ENCODE data around the gene CLCN3. TPM values are rescaled to one million over a fixed set of nuclear protein-coding genes. Genes with fewer than 3 reads are reported as not detected.

CLCN3 gene
- total RNA-seq, 1 experiment from 2014 or later: 29.1 TPM

GRCh38 chr4:169761846-169762245 is 141.5 kb downstream of the CLCN3 start:
- DNase-seq (ENCODE audit: low spot score) (no peak), ATAC-seq (no peak)
- H3K36me3 Mint-ChIP-seq: no peaks in the 10 kb centered on the region
- ChIA-PET POLR2A (no interaction called here), CTCF (interaction anchor here (1.3 kb wide), 1 partner anchor 13 kb away, joined by 8 read pairs; no protein-coding TSS in a partner anchor)
- H3K27ac Mint-ChIP-seq: no peak overlapping the region
- H3K9me3 Mint-ChIP-seq: no peaks in the 10 kb centered on the region
- H3K27me3 Mint-ChIP-seq (ENCODE audit: low read depth): peaks cover 11% of the 10 kb centered on the region; the same call in 1 of the 2 replicates
- H3K4me3 Mint-ChIP-seq: no peak overlapping the region
- peaks cover 13% of the 10 kb centered on the region for H3K4me1 Mint-ChIP-seq
- no peak for TF ChIP-seq SMAD3 (CRISPR knock-in tag; IDR thresholded peaks at IDR 0.05; ENCODE audit: borderline replicate concordance)
- no peak for TF ChIP-seq ATF6 (CRISPR knock-in tag; IDR thresholded peaks at IDR 0.05)
- no peak for TF ChIP-seq MAX (CRISPR knock-in tag; IDR thresholded peaks at IDR 0.05)
- no peak for TF ChIP-seq ZNF512 (CRISPR knock-in tag; IDR thresholded peaks at IDR 0.05; ENCODE audit: borderline replicate concordance)
- TF ChIP-seq ATF1 (CRISPR knock-in tag; IDR thresholded peaks at IDR 0.05): no peak
- TF ChIP-seq TEAD4 (CRISPR knock-in tag; IDR thresholded peaks at IDR 0.05): no peak
- no peak for TF ChIP-seq FOXP4 (CRISPR knock-in tag; IDR thresholded peaks at IDR 0.05)
- TF ChIP-seq CREB1 (CRISPR knock-in tag; IDR thresholded peaks at IDR 0.05): no peak
- TF ChIP-seq ETV6 (CRISPR knock-in tag; IDR thresholded peaks at IDR 0.05): no peak
- TF ChIP-seq ZNF232 (CRISPR knock-in tag; IDR thresholded peaks at IDR 0.05): no peak
- TF ChIP-seq ZNF263 (CRISPR knock-in tag; IDR thresholded peaks at IDR 0.05; ENCODE audit: low read depth): no peak
- TF ChIP-seq JAZF1 (CRISPR knock-in tag; IDR thresholded peaks at IDR 0.05): no peak
- TF ChIP-seq NR2C2 (CRISPR knock-in tag; IDR thresholded peaks at IDR 0.05): no peak
- no peak for TF ChIP-seq OVOL2 (CRISPR knock-in tag; IDR thresholded peaks at IDR 0.05; ENCODE audit: borderline replicate concordance)
- no peak for TF ChIP-seq ZNF532 (CRISPR knock-in tag; IDR thresholded peaks at IDR 0.05; ENCODE audit: borderline replicate concordance)
- TF ChIP-seq CDX4 (CRISPR knock-in tag; IDR thresholded peaks at IDR 0.05; ENCODE audit: borderline replicate concordance): no peak
- no peak for TF ChIP-seq ZNF425 (CRISPR knock-in tag; conservative IDR thresholded peaks at IDR 0.05)
- no peak for TF ChIP-seq E2F5 (CRISPR knock-in tag; IDR thresholded peaks at IDR 0.05)
- TF ChIP-seq PRDM15 (CRISPR knock-in tag; IDR thresholded peaks at IDR 0.05): no peak
- TF ChIP-seq SOX15 (CRISPR knock-in tag; IDR thresholded peaks at IDR 0.05): no peak
